Measurements from ENCODE around the gene TFDP2. TPM values are rescaled to one million over a fixed set of nuclear protein-coding genes. Genes with fewer than 3 reads are reported as not detected.

The TFDP2 gene
- total RNA-seq, 2 donors from 2014 or later = 62.7 to 76.4 TPM

DNA sequence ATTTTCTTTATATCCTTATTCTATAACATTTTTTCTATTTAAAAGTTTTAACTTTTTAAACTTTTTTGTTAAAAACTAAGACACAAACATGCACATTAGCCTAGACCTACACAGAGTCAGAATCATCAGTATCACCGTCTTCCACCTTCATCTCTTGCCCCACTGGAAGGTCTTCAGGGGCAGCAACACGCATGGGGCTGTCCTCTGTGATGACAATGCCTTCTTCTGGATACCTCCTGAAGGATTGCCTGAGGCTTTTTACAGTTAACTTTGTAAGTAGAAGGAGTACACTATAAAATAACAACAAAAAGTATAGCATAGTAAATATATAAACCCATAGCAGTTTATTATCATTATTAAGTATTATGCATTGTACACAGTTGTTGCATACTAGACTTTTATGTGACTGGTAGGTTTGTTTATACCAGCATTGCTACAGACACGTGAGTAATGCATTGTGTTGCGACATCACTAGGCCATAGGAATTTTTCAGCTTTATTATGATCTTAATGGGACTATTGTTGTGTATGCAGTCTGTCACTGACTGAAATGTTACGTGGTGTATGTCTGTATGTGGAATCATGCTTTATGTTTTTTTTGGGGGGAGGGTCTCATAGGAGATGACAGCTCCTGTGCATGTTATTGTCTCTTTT lies 254.7 kb downstream of the TFDP2 start:
- TF ChIP-seq, protein P1, sequence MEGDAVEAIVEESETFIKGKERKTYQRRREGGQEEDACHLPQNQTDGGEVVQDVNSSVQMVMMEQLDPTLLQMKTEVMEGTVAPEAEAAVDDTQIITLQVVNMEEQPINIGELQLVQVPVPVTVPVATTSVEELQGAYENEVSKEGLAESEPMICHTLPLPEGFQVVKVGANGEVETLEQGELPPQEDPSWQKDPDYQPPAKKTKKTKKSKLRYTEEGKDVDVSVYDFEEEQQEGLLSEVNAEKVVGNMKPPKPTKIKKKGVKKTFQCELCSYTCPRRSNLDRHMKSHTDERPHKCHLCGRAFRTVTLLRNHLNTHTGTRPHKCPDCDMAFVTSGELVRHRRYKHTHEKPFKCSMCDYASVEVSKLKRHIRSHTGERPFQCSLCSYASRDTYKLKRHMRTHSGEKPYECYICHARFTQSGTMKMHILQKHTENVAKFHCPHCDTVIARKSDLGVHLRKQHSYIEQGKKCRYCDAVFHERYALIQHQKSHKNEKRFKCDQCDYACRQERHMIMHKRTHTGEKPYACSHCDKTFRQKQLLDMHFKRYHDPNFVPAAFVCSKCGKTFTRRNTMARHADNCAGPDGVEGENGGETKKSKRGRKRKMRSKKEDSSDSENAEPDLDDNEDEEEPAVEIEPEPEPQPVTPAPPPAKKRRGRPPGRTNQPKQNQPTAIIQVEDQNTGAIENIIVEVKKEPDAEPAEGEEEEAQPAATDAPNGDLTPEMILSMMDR (conservative IDR thresholded peaks at IDR 0.05) = no peak
- Histone ChIP-seq H3K9ac (ENCODE audit: extremely low read depth, low read length, poor library complexity, severe bottlenecking) (no peak overlapping the region), H3K27ac (ENCODE audit: low read depth, low read length) (no peak overlapping the region), H3K9me3 (ENCODE audit: control insufficient read depth, low read length) (peaks cover 29% of the 10 kb centered on the region), H3K27me3 (ENCODE audit: control insufficient read depth, insufficient read depth, low read length, poor library complexity, severe bottlenecking) (no peaks in the 10 kb centered on the region), H3K4me3 (ENCODE audit: low read length) (no peak overlapping the region), H3K4me1 (ENCODE audit: control insufficient read depth, insufficient read depth, low read length) (no peaks in the 10 kb centered on the region), H3K36me3 (ENCODE audit: control insufficient read depth, insufficient read depth, low read length) (peaks cover 53% of the 10 kb centered on the region)
- peaks cover 22% of the 10 kb centered on the region for H3K9me3 Mint-ChIP-seq
- peaks cover 59% of the 10 kb centered on the region for H3K36me3 Mint-ChIP-seq (ENCODE audit: low read depth)
- H3K4me3 Mint-ChIP-seq = no peak overlapping the region
- H3K4me1 Mint-ChIP-seq = no peaks in the 10 kb centered on the region
- H3K27ac Mint-ChIP-seq = no peak overlapping the region
- no peak for DNase-seq
- 95 to 98% methylated on average over 2 to 5 of the region's 5 CpGs for WGBS, 2 experiments (ENCODE audit: insufficient coverage in 1 of 2, insufficient read length in 1 of 2)
- H3K27me3 Mint-ChIP-seq (ENCODE audit: insufficient read depth) = no peaks in the 10 kb centered on the region

Other genes starting within 250 kb of the TFDP2 start
- gene GK5, start 76.0 kb upstream of the TFDP2 start, total RNA-seq = 10 to 100 TPM; 17.9 to 31.8 TPM

Measured in endodermal cell (in vitro differentiated cells).